Measurements from ENCODE around the gene MAPK8IP1. TPM values are rescaled to one million over a fixed set of nuclear protein-coding genes. Genes with fewer than 3 reads are reported as not detected.

The MAPK8IP1 gene
- total RNA-seq, 1 donor from 2014 or later: 16.3 TPM

- DNase-seq (ENCODE audit: low spot score): peak; percentile 94
Observed at GRCh38 chr11:45859661-45860140, 25.8 kb upstream of the MAPK8IP1 start.

- DNase-seq (ENCODE audit: low spot score): no peak
Observed at GRCh38 chr11:45860348-45860747, 25.1 kb upstream of the MAPK8IP1 start.

DNA sequence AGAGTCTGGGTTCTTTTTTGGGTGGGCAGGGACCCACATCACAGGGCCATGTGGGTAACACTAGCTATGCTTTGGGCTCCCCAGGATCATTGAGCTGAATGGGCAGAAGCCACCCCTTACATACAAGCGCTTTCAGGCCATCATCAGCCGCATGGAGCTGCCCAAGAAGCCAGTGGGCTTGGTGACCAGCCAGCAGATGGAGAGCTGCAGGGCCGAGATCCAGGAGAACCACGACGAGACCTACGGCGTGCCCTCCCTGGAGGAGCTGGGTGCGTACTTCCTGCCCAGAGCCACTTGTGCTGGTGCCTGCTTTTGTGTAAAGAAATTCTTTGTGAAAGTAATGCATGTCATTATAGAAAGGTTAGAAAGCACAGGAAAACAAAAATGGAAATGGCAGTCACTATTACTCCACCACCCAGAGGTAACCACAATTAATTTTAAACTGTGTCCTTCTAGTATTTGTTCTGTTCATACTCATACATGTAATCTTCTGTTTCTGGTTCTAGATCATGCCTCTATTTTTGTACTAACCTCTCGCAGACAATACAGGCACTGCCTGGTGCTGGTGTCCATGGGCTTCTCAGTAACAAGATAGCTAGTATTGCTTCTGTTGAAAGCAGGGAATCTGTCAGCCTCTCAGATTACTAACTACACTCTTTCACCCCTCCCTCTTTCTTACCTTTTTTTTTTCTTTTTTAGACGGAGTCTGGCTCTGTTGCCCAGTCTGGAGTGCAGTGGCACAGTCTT lies 24.5 kb upstream of the MAPK8IP1 start:
- DNase-seq (ENCODE audit: low spot score): no peak

GRCh38 chr11:45864041-45864440 lies 21.4 kb upstream of the MAPK8IP1 start:
- no peak for DNase-seq (ENCODE audit: low spot score)

- DNase-seq (ENCODE audit: low spot score): no peak
Observed at GRCh38 chr11:45869551-45869950, 15.9 kb upstream of the MAPK8IP1 start.

- DNase-seq (ENCODE audit: low spot score): no peak
Observed at GRCh38 chr11:45870706-45871105, 14.7 kb upstream of the MAPK8IP1 start.

- no peak for DNase-seq (ENCODE audit: low spot score)
Observed at GRCh38 chr11:45871638-45872037, 13.8 kb upstream of the MAPK8IP1 start.

DNA sequence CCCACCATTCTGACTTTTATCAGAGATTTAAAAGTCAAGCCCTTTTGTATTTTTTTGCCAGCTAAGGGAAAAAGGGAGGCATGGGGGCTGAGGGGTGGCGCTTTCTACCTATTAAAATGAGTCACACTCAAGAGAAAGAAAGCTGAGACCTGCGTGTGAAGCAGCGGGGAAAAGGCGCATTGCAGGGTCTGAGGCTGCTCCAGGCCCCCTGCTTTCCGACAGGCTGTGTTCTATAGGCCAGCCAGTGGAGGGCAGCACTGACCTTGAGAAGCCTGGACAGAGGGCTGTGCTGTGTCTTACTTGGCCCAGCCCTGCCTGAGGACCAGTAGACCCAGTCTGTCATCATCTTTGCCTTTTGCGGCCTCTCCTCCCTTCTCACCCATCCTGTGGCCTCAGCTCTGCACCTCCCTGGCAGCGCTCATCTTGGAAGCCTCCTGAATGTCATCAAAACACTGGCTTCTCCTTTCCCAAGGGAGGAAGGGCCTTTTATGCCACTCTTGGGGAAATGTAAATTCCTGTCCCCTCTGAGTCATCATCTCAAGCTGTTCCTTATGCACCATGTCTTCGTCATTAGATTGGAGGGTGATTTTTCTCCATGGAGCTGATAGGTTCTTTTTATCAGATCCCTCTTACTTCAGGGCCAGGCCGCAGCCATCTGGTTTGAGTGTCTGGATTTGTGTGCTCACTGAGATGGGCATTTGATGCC lies 12.6 kb upstream of the MAPK8IP1 start:
- no peak for DNase-seq (ENCODE audit: low spot score)

DNA sequence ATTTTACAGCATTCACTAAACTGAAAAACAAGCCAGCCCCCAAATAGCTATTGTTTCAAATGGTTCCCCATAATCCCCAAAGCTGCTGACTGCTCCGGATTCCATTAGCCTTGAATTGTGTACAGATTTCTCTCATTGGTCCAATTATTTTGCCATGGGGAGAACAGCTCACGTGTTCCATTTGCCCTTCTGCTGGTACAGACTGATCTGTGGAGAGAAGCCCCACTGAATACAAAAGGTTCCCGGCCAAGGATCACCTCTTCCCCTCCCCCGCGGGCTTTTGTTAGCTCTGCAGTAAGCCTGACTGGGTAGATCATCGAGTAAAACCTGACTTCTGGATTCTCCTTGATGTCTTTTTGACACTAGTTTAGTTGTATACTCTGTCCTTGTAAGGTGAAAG lies 9.1 kb upstream of the MAPK8IP1 start:
- no peak for DNase-seq (ENCODE audit: low spot score)

DNA sequence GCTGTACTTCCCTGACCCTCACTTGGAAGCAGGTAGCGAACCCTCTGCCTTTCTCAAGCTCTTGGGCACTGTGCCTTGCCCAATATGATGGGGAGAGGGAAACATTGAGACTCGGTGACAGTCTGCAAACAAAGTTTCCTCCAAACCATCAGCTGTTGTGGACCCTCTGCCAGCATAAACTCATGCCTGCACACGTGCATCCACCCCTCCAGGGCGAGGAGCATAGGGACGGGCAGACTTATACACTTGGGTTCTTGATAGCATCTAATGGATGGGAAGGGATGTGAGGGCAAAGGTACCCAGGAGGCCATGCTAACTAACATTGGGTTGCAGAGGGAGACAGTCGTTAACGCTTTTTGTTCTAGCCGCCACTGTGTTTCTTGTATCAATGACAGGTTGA lies 8.2 kb upstream of the MAPK8IP1 start:
- no peak for DNase-seq (ENCODE audit: low spot score)

DNA sequence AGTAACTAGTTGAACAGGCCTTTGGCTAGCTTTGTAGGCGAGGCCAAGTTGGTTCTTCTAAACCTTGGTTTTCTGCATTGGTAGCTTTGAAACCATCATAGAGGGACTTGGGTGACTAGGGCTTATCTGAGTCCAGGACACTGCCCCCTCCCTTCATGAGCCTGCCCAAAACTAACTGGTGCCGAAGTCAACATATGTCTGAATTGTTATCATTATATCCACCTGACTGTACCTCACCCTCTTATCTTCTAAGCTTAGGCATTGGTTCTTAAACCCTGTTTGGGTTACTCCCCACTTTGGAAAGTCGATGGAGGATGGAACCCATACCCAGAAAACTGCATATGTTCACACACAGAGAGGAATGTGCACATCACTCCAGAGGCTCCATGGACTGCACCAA lies 7.6 kb upstream of the MAPK8IP1 start:
- no peak for DNase-seq (ENCODE audit: low spot score)

DNA sequence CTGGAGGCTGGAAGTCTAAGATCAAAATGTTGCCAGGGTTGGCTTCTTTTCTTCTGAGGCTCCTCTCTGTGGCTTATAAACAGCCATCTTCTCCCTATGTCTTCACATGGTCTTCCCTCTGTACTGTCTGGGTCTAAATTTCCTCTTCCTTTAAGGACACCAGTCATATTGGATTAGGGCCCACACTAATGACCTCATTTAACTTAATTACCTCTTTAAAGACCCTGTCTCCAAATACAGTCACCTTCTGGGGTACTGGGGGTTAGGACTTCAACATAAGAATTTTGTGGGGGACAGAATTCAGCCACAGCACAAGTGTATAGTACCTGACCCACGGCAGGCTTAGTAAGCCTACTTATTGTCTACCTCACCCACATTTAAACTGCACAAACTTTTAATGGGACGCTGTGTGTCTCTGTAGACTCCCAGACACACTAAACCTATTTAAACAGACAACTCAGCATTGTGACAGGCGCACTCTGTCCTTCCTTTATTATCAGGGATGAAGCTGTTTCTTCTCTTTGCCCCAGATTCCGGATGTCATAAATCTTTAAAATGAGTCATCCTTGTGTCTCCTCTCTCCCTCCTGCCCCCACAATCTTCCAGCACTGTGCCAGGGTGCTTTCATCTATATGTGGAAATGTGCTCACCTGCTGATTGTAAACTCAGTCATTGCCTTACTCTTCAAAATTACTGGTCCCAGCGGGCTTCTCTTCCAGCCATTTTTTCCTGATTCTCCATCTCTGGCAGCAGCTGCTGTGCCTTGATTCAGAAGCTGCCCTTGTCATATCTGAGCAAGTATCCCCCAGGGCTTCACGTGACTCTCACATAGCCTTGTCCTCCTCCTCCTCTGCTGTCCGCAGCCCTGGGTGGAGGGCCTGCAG lies 5.4 kb upstream of the MAPK8IP1 start:
- no peak for DNase-seq (ENCODE audit: low spot score)

DNA sequence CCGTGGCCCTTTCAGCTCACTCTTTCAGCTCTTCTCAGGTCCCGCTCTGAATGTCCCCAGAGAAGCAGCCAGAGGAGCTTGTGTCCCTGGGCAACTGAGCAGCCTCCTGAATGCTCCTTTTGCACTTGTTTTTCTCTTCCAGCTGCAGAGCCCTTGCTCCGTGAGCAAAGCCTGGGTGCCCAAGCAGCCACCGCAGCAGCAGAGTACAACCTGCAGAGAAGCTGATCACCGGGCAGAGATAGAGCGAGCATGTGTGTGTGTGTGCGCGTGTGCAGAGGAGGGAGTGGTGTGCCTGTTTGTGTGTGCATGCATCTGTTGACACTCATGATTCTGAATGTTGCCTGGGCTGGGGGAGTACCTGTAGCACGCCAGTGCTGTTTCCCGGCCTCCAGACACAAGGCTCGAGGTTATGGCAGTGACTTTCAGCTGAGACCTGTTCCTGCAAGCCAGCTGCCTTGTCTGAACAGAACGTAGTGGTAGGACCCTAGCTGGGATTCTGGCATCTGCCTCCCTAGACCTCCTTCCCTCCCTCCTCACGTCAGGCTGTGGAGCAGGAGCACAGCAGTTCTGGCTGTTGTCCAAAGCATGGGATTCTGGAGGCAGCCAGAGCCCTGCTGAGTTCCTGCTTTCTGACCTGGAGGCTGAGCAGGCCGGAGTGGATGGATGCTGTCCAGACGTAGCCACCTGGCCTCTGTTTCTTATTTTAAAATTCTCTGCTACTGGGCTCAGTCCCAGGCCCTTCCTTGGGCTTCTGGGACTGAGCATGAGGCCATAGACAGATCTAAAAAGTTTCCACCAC lies 4.5 kb upstream of the MAPK8IP1 start:
- DNase-seq (ENCODE audit: low spot score): no peak

DNA sequence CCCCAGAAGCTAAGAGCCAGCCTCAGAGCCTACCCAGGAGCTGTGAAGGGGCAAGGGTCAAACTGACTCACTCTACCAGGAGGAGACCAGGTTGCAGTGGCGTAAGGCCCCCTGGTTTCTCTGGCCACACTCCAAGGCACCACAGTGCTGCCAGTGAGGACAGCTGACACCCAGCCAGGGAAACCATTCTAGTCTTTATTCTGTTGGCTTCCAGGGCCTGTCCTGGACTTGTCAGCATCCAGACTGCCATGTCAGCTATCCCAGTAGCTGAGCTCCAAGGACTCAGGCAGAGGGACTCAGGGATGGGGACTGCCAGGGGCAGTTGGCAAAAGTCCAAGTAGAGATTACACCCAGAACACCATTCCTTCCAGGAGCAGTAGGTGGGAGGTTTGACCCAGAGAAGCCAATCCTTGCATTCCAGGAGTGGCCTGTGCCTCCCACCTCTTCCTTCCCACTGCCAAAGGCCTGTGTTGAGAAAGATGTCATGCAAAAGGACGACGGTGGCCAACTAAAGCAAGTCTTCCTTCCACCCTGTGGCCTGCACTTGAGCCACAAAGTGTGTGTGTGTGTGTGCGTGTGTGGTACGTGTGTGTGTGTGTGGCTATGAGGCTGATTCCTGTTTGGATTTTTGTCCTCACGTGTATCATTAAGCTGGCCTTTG lies 3.6 kb upstream of the MAPK8IP1 start:
- DNase-seq (ENCODE audit: low spot score): peak; percentile 33

DNA sequence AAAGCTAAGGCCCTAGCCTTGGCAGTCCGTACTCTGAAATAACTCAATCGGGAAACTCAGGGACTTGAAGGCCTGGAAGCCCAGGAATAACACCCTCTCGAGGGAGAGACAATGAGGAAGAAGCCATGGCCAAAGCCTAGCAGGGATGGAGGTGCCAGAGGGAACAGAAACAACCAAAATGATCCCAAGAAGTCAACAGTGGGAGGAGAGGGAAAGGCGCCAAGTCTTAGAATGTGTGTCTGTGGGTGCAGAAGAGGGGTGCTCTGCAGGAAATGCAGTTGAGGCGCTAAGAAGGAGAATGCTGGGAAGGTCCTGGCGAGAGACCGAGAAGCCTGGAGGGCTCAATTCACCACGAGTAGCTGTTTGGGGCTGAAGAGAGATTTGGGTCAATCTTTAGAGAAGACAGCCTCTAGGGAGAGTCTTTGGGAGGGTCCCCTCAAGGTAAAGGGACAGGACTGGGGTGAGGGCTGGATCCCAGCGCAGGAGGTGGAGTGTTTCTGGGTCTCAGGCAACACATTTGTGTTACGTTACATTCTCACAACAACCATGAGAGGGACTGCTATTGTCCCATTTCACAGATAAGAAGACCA lies 760 bp upstream of the MAPK8IP1 start:
- DNase-seq (ENCODE audit: low spot score): no peak

DNA sequence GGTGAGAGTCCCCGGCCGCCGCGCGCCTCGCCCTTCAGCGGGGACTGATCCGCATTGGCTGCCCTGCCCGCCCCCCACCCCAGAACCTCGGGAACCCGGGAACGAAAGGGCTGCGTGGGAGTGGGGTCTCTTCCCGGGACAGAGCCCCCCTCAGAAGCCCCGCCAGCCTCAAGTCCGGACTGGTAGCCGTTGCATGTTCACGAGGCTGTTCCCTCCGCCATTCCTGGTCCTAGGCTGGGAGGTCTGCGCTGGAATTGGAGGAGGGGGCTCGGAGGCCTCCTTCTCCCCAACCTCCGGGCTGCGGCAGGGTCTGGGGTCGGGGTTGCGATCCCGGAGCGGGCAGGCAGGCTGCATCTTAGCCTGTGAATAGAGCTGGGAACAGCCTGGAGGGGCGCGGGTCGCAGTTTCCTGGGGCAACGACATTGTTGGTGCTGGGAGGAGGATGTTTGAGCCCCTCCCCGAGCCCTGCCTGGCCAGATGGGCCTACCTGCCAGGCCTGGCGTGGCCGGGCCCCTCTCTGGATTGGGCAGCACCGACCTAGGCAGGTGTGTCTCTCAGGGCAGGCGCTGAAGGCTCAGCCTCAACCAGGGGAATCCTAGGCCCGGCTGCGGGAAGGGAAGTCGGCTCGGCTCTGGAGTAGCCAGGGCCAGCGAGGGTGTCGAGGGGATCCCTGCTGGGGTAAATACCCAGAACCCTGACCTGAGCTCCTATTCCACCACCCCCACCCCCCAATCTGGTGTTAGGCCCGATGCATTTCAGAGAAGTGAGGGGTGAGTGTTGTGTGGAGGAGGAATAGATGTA lies 670 bp downstream of the MAPK8IP1 start:
- DNase-seq (ENCODE audit: low spot score): no peak

GRCh38 chr11:45886816-45887520 lies 1.5 kb downstream of the MAPK8IP1 start:
- DNase-seq (ENCODE audit: low spot score): no peak

DNA sequence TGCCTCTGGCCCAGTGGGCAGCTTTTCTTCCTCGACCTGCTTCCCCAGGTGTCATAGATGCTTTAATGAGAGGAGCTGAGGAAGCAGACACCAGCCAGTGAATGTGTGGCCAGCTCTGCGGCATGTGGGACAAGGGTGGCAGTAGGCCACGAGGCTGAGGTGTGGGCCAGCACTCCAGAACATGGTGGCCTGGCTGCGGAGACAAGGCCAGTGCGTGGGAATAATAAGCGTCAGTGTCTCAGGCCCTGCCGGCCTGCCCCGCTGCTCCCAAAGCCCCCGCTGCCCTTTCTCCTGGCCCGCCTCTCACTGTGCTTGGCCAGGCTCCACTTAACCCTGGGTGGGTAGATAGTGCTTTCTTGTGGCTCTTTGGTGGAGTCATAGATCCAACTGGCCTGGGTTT lies 2.1 kb downstream of the MAPK8IP1 start:
- DNase-seq (ENCODE audit: low spot score): no peak

- no peak for DNase-seq (ENCODE audit: low spot score)
Observed at GRCh38 chr11:45889555-45889954, 4.1 kb downstream of the MAPK8IP1 start.
